Body of pancreas (tissue), 4 donors: ENCODE data around the gene ADM2. TPM values are rescaled to one million over a fixed set of nuclear protein-coding genes. Genes with fewer than 3 reads are reported as not detected.

Experiments
- ATAC-seq: fragments of 150-250 bp; one replicate; pipeline ENCODE4 v1.9.1; 2016
- DNase-seq, 4 donors: peaks; one replicate each; pipeline ENCODE4 v3.0.0-alpha.2; 2019
- H3K27ac ChIP-seq, 4 donors: fragments of 200-600 bp; sonication (generic); 1 replicate in 3 of 4; 2 replicates in 1 of 4; pipeline versions ENCODE4 v1.5.1 to v1.6.1; 2016 to 2019; ENCODE audit warnings: mild to moderate bottlenecking in 1 of 4, mixed read lengths in 1 of 4, moderate library complexity in 1 of 4
- H3K27me3 ChIP-seq, 2 donors: fragments of 200-600 bp; sonication (generic); one replicate each; pipeline ENCODE4 v1.6.0; 2016; ENCODE audit warnings: mild to moderate bottlenecking in 1 of 2
- H3K36me3 ChIP-seq, 2 donors: fragments of 200-600 bp; sonication (generic); replicated peaks in 1 of 2; 2 replicates each; pipeline ENCODE4 v1.5.1; 2016; ENCODE audit warnings: low read depth in 2 of 2; ENCODE audit not compliant: insufficient read depth in 1 of 2
- H3K4me1 ChIP-seq: fragments of 200-600 bp; sonication (generic); one replicate; pipeline ENCODE4 v1.6.0; 2016
- H3K4me3 ChIP-seq, 2 donors: fragments of 200-600 bp; sonication (generic); 1 replicate in 1 of 2; 2 replicates in 1 of 2; pipeline ENCODE4 v1.5.1; 2016 to 2019
- H3K9me3 ChIP-seq, 3 donors: fragments of 200-600 bp; sonication (generic); 1 replicate in 2 of 3; 2 replicates in 1 of 3; pipeline ENCODE4 v1.5.1; 2016
- CTCF ChIP-seq, 7 experiments: fragments of 450-650 bp in 4 of 7; fragments of 200-600 bp in 3 of 7; sonication (generic) in 3 of 7; IDR thresholded peaks; one replicate each; pipeline ENCODE4 v1.5.1; 2016 to 2019; ENCODE audit warnings: antibody characterized with exemption in 7 of 7
- POLR2A ChIP-seq, 3 donors: fragments of 450-650 bp; IDR thresholded peaks; one replicate each; pipeline ENCODE4 v1.6.1; 2016; ENCODE audit warnings: antibody characterized with exemption in 3 of 3, mild to moderate bottlenecking in 2 of 3
- WGBS, 2 donors: methylation state at CpG; one replicate each; pipeline ENCODE4 v1.1.5; 2017; 5-methylcytosine and 5-hydroxymethylcytosine counted together
- intact Hi-C: fragments of 100-400 bp; cut with DNase I; formaldehyde crosslinking; loops from one replicate; pipeline ENCODE4 v1.15.1; 2023
- total RNA-seq, 2 donors: library from RNA; depleted of rRNA; stranded (reverse); fragments of >200 nt; gene quantifications; one replicate each; pipeline ENCODE4 v1.1.0, GENCODE V29; 2016

The ADM2 gene
- total RNA-seq, 2 donors from 2014 or later: 7.3 to 8.2 TPM

GRCh38 chr22:50513175-50513574 lies 31.8 kb downstream of the ADM2 start:
- H3K36me3 ChIP-seq: no peaks in the 10 kb centered on the region
- WGBS, 2 donors: 89 to 92% methylated on average over 7 to 15 of the region's 15 CpGs
- TF ChIP-seq POLR2A (IDR thresholded peaks at IDR 0.05) (no peak), CTCF (IDR thresholded peaks at IDR 0.05) (no peak)
- no peak overlapping the region for H3K27ac ChIP-seq
- H3K9me3 ChIP-seq: no peaks in the 10 kb centered on the region
- no peak overlapping the region for H3K4me3 ChIP-seq
- ATAC-seq (no peak), DNase-seq (no peak)
- peaks cover 11% of the 10 kb centered on the region for H3K4me1 ChIP-seq
- intact Hi-C loops: no loop called here
- no peaks in the 10 kb centered on the region for H3K27me3 ChIP-seq

- 93 to 98% methylated on average over 8 of the region's 8 CpGs for WGBS, 2 donors
- TF ChIP-seq POLR2A (IDR thresholded peaks at IDR 0.05): no peak
- TF ChIP-seq CTCF (IDR thresholded peaks at IDR 0.05): no peak
- Histone ChIP-seq H3K4me3 (no peak overlapping the region), H3K4me1 (no peaks in the 10 kb centered on the region), H3K27me3 (no peaks in the 10 kb centered on the region), H3K36me3 (peaks cover 0 to 5% of the 10 kb centered on the region in 2 donors), H3K9me3 (no peaks in the 10 kb centered on the region), H3K27ac (no peak overlapping the region)
- ATAC-seq: no peak
- intact Hi-C loops: no loop called here
- DNase-seq: no peak
Observed at GRCh38 chr22:50516068-50516467, 34.7 kb downstream of the ADM2 start.

GRCh38 chr22:50516891-50517290 lies 35.5 kb downstream of the ADM2 start:
- intact Hi-C loops: no loop called here
- Histone ChIP-seq H3K27me3 (no peaks in the 10 kb centered on the region), H3K27ac (no peak overlapping the region), H3K36me3 (peaks cover 0 to 5% of the 10 kb centered on the region in 2 donors), H3K4me1 (no peaks in the 10 kb centered on the region), H3K9me3 (no peaks in the 10 kb centered on the region), H3K4me3 (no peak overlapping the region)
- WGBS, 2 donors: 43 to 77% methylated on average over 1 to 16 of the region's 16 CpGs
- DNase-seq (no peak), ATAC-seq (no peak)
- TF ChIP-seq CTCF (IDR thresholded peaks at IDR 0.05) (no peak), POLR2A (IDR thresholded peaks at IDR 0.05) (no peak)

- Histone ChIP-seq H3K9me3 (no peaks in the 10 kb centered on the region), H3K4me1 (no peaks in the 10 kb centered on the region), H3K4me3 (no peak overlapping the region), H3K36me3 (peaks cover 0 to 5% of the 10 kb centered on the region in 2 donors), H3K27me3 (no peaks in the 10 kb centered on the region), H3K27ac (no peak overlapping the region)
- intact Hi-C loops: no loop called here
- no peak for ATAC-seq
- TF ChIP-seq CTCF (IDR thresholded peaks at IDR 0.05): no peak
- TF ChIP-seq POLR2A (IDR thresholded peaks at IDR 0.05): no peak
- 79 to 87% methylated on average over 9 to 19 of the region's 20 CpGs for WGBS, 2 donors
- DNase-seq: no peak
Observed at GRCh38 chr22:50517495-50518260, 36.3 kb downstream of the ADM2 start.

GRCh38 chr22:50518606-50519005 lies 37.3 kb downstream of the ADM2 start:
- intact Hi-C loops: no loop called here
- H3K4me1 ChIP-seq: no peaks in the 10 kb centered on the region
- WGBS, 2 donors: 93% methylated on average over 7 of the region's 7 CpGs; no CpG with 5 or more reads in 1 of the 2 donors
- no peak for ATAC-seq
- no peak for TF ChIP-seq CTCF (IDR thresholded peaks at IDR 0.05)
- no peak for TF ChIP-seq POLR2A (IDR thresholded peaks at IDR 0.05)
- no peak for DNase-seq
- no peaks in the 10 kb centered on the region for H3K27me3 ChIP-seq
- H3K4me3 ChIP-seq: no peak overlapping the region
- no peaks in the 10 kb centered on the region for H3K9me3 ChIP-seq
- H3K27ac ChIP-seq: no peak overlapping the region
- peaks cover 0 to 12% of the 10 kb centered on the region in 2 donors for H3K36me3 ChIP-seq
